Measurements from ENCODE around the gene TSC22D3. TPM values are rescaled to one million over a fixed set of nuclear protein-coding genes. Genes with fewer than 3 reads are reported as not detected.

The TSC22D3 gene
- total RNA-seq, 6 donors from 2014 or later = 309 to 1,061 (median 406) TPM

GRCh38 chrX:107675823-107676555 lies 99.6 kb downstream of the TSC22D3 start:
- ATAC-seq (ENCODE audit: low FRiP score in 2 of 2) = peak in 1 of 2 donors; percentile 31
- no peaks in the 10 kb centered on the region for H3K36me3 ChIP-seq
- no peaks in the 10 kb centered on the region for H3K27me3 ChIP-seq
- H3K4me1 ChIP-seq = peaks cover 27 to 60% (median 32%) of the 10 kb centered on the region in 4 donors
- peak overlapping the region in 3 of 4 donors; percentile 48 to 56 (median 51) for H3K4me3 ChIP-seq
- H3K9me3 ChIP-seq = no peaks in the 10 kb centered on the region
- peak in 1 of 2 donors; percentile 68 for DNase-seq
- peak in 1 of 4 donors; percentile 42 for TF ChIP-seq POLR2A (IDR thresholded peaks at IDR 0.05)
- TF ChIP-seq POLR2AphosphoS5 (IDR thresholded peaks at IDR 0.05) = peak; percentile 35 to 74
- TF ChIP-seq EP300 (IDR thresholded peaks at IDR 0.05) = no peak
- H3K27ac ChIP-seq = peak overlapping the region; percentile 91 to 96 (median 93)
- WGBS, 2 donors = 20 to 37% methylated on average over 6 to 9 of the region's 9 CpGs

- H3K4me3 ChIP-seq = peak overlapping the region in 3 of 4 donors; percentile 48 to 56 (median 51)
- no peak for ATAC-seq (ENCODE audit: low FRiP score in 2 of 2)
- WGBS, 2 donors = 71% methylated on average over 1 of the region's 1 CpG
Observed at GRCh38 chrX:107675365-107675654, 100.3 kb downstream of the TSC22D3 start.

GRCh38 chrX:107674480-107675364 lies 100.9 kb downstream of the TSC22D3 start:
- no peaks in the 10 kb centered on the region for H3K9me3 ChIP-seq
- H3K4me1 ChIP-seq = peaks cover 26 to 60% (median 30%) of the 10 kb centered on the region in 4 donors
- ATAC-seq (ENCODE audit: low FRiP score in 2 of 2) (peak; percentile 25 to 63), DNase-seq (peak in 1 of 2 donors; percentile 77)
- TF ChIP-seq POLR2A (IDR thresholded peaks at IDR 0.05) = peak in 1 of 4 donors; percentile 13
- TF ChIP-seq POLR2AphosphoS5 (IDR thresholded peaks at IDR 0.05) = peak; percentile 46 to 47
- TF ChIP-seq CTCF (IDR thresholded peaks at IDR 0.05) = no peak
- peak in 1 of 4 donors; percentile 43 for TF ChIP-seq EP300 (IDR thresholded peaks at IDR 0.05)
- peak overlapping the region in 3 of 4 donors; percentile 48 to 56 (median 51) for H3K4me3 ChIP-seq
- peak overlapping the region; percentile 91 to 96 (median 93) for H3K27ac ChIP-seq
- 20 to 28% methylated on average over 9 of the region's 9 CpGs for WGBS, 2 donors
- H3K36me3 ChIP-seq = no peaks in the 10 kb centered on the region
- H3K27me3 ChIP-seq = no peaks in the 10 kb centered on the region

More at GRCh38 chrX:107675365-107675654, 100.3 kb downstream of the TSC22D3 start:
- Histone ChIP-seq H3K9me3 (no peaks in the 10 kb centered on the region), H3K4me1 (peaks cover 27 to 60% (median 32%) of the 10 kb centered on the region in 4 donors), H3K27ac (peak overlapping the region; percentile 91 to 96 (median 93)), H3K27me3 (no peaks in the 10 kb centered on the region), H3K36me3 (no peaks in the 10 kb centered on the region)
- no peak for TF ChIP-seq POLR2AphosphoS5 (IDR thresholded peaks at IDR 0.05)
- TF ChIP-seq EP300 (IDR thresholded peaks at IDR 0.05) = no peak
- no peak for TF ChIP-seq CTCF (IDR thresholded peaks at IDR 0.05)
- TF ChIP-seq POLR2A (IDR thresholded peaks at IDR 0.05) = no peak
- DNase-seq = no peak

- peak overlapping the region; percentile 91 to 96 (median 93) for H3K27ac ChIP-seq
- TF ChIP-seq POLR2AphosphoS5 (IDR thresholded peaks at IDR 0.05) (peak; percentile 91 to 96), POLR2A (IDR thresholded peaks at IDR 0.05) (peak in 1 of 4 donors; percentile 69), CTCF (IDR thresholded peaks at IDR 0.05) (peak in 4 of 6 experiments; percentile 32 to 69 (median 42)), EP300 (IDR thresholded peaks at IDR 0.05) (peak; percentile 88 to 99 (median 98))
- 10 to 25% methylated on average over 4 to 7 of the region's 7 CpGs for WGBS, 2 donors
- no peaks in the 10 kb centered on the region for H3K36me3 ChIP-seq
- no peaks in the 10 kb centered on the region for H3K27me3 ChIP-seq
- peak; percentile 40 to 97 for DNase-seq
- H3K4me1 ChIP-seq = peaks cover 23 to 53% (median 27%) of the 10 kb centered on the region in 4 donors
- peak; percentile 81 to 92 for ATAC-seq (ENCODE audit: low FRiP score in 2 of 2)
- peak overlapping the region in 2 of 4 donors; percentile 17 to 29 for H3K4me3 ChIP-seq
- no peaks in the 10 kb centered on the region for H3K9me3 ChIP-seq
Observed at GRCh38 chrX:107673933-107674479, 101.6 kb downstream of the TSC22D3 start.

Measured in upper lobe of left lung (tissue), 6 donors.